BLaER1 (cell line): ENCODE results near the gene ANKRD29.

Experiments
- H3K27ac ChIP-seq: shearing (Covaris generic); formaldehyde crosslinking; 2 replicates; pipeline ENCODE4 v1.8.1; 2022
- H3K27me3 ChIP-seq: shearing (Covaris generic); formaldehyde crosslinking; 2 replicates; pipeline ENCODE4 v1.8.1; 2022
- H3K36me3 ChIP-seq: shearing (Covaris generic); formaldehyde crosslinking; 2 replicates; pipeline ENCODE4 v1.8.1; 2022
- H3K4me1 ChIP-seq: shearing (Covaris generic); formaldehyde crosslinking; 2 replicates; pipeline ENCODE4 v1.8.1; 2022
- H3K4me2 ChIP-seq: shearing (Covaris generic); formaldehyde crosslinking; 2 replicates; pipeline ENCODE4 v1.8.1; 2022
- H3K4me3 ChIP-seq: shearing (Covaris generic); formaldehyde crosslinking; 2 replicates; pipeline ENCODE4 v1.8.1; 2022
- H3K9ac ChIP-seq: shearing (Covaris generic); formaldehyde crosslinking; 2 replicates; pipeline ENCODE4 v1.8.1; 2022
- H3K9me3 ChIP-seq: shearing (Covaris generic); formaldehyde crosslinking; 2 replicates; pipeline ENCODE4 v1.8.1; 2022
- H4K20me1 ChIP-seq: shearing (Covaris generic); formaldehyde crosslinking; 2 replicates; pipeline ENCODE4 v1.8.1; 2022
- Cebpa-rat ChIP-seq: shearing (Covaris generic); IDR thresholded peaks from 2 replicates; pipeline ENCODE4 v1.8.1; 2022

The ANKRD29 gene

GRCh38 chr18:23553887-23554286 is 108.8 kb downstream of the ANKRD29 start:
- TF ChIP-seq Cebpa-rat = no peak
- no peaks in the 10 kb centered on the region for H3K27me3 ChIP-seq
- H3K36me3 ChIP-seq = peaks cover 97% of the 10 kb centered on the region
- no peaks in the 10 kb centered on the region for H3K9me3 ChIP-seq
- H3K4me1 ChIP-seq = no peaks in the 10 kb centered on the region
- no peaks in the 10 kb centered on the region for H4K20me1 ChIP-seq
- no peak overlapping the region for H3K4me2 ChIP-seq
- H3K9ac ChIP-seq = no peak overlapping the region
- H3K27ac ChIP-seq = no peak overlapping the region
- no peak overlapping the region for H3K4me3 ChIP-seq

DNA sequence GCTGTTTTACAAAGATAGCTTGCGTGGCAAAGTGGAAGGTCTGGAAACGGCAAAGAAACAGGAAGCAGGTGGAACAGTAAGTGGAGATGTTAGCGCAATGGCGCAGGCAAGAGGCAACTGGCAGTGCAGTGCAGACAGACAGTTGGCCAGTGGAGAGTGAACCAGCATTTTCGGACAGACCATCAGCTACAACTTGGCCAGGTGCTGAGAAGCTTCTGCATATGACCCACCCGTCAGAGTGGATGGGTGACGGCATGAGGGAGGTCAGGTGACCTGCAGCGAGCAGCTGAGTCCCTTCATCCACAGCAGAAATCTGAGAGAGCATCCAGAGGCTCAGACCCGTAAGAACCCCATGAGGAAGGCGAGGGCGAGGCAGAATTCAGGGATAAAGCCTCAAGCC is 110.2 kb downstream of the ANKRD29 start:
- no peak for TF ChIP-seq Cebpa-rat
- no peaks in the 10 kb centered on the region for H3K4me1 ChIP-seq
- H3K4me3 ChIP-seq = no peak overlapping the region
- no peaks in the 10 kb centered on the region for H3K9me3 ChIP-seq
- no peak overlapping the region for H3K9ac ChIP-seq
- H3K36me3 ChIP-seq = peaks cover 99% of the 10 kb centered on the region
- H3K4me2 ChIP-seq = no peak overlapping the region
- no peaks in the 10 kb centered on the region for H3K27me3 ChIP-seq
- no peak overlapping the region for H3K27ac ChIP-seq
- H4K20me1 ChIP-seq = no peaks in the 10 kb centered on the region

- no peaks in the 10 kb centered on the region for H3K9me3 ChIP-seq
- TF ChIP-seq Cebpa-rat = no peak
- no peak overlapping the region for H3K4me2 ChIP-seq
- H3K9ac ChIP-seq = no peak overlapping the region
- H3K4me3 ChIP-seq = no peak overlapping the region
- H3K36me3 ChIP-seq = peaks cover 99% of the 10 kb centered on the region
- H3K27ac ChIP-seq = no peak overlapping the region
- H4K20me1 ChIP-seq = no peaks in the 10 kb centered on the region
- no peaks in the 10 kb centered on the region for H3K4me1 ChIP-seq
- no peaks in the 10 kb centered on the region for H3K27me3 ChIP-seq
Measured at GRCh38 chr18:23551978-23552377, 110.7 kb downstream of the ANKRD29 start.

GRCh38 chr18:23550898-23551297 is 111.8 kb downstream of the ANKRD29 start:
- no peaks in the 10 kb centered on the region for H3K27me3 ChIP-seq
- TF ChIP-seq Cebpa-rat = no peak
- H4K20me1 ChIP-seq = no peaks in the 10 kb centered on the region
- no peak overlapping the region for H3K27ac ChIP-seq
- no peak overlapping the region for H3K4me2 ChIP-seq
- no peaks in the 10 kb centered on the region for H3K9me3 ChIP-seq
- no peak overlapping the region for H3K9ac ChIP-seq
- peaks cover 99% of the 10 kb centered on the region for H3K36me3 ChIP-seq
- no peaks in the 10 kb centered on the region for H3K4me1 ChIP-seq
- no peak overlapping the region for H3K4me3 ChIP-seq
